HG02571 (cell line): Measurements from ENCODE around the gene CBR4.
"Not testable (repeated sequence)": the region's sequence is repeated elsewhere in the genome, so short reads cannot be mapped to it uniquely, and the experiment has no call there.

Experiments
- ATAC-seq: cut with Tn5 transposase; IDR thresholded peaks from one replicate; pipeline ENCODE4 v1.9.1; 2021; ENCODE audit warnings: mild to moderate bottlenecking, moderate library complexity; ENCODE audit not compliant: unreplicated experiment

Gene CBR4

GRCh38 chr4:169035871-169036620 lies 26.0 kb upstream of the CBR4 start:
- not testable (repeated sequence) for ATAC-seq

GRCh38 chr4:169033660-169034059 lies 23.6 kb upstream of the CBR4 start:
- no peak for ATAC-seq

GRCh38 chr4:169032883-169033645 lies 23.0 kb upstream of the CBR4 start:
- no peak for ATAC-seq

- no peak for ATAC-seq
Observed at GRCh38 chr4:169032194-169032593, 22.1 kb upstream of the CBR4 start.

- ATAC-seq: no peak
Observed at GRCh38 chr4:169031392-169031791, 21.3 kb upstream of the CBR4 start.

- no peak for ATAC-seq
Observed at GRCh38 chr4:169030562-169030982, 20.5 kb upstream of the CBR4 start.

- ATAC-seq: no peak
Observed at GRCh38 chr4:169029947-169030346, 19.9 kb upstream of the CBR4 start.

GRCh38 chr4:169027663-169028062 lies 17.6 kb upstream of the CBR4 start:
- no peak for ATAC-seq

GRCh38 chr4:169025184-169025583 lies 15.1 kb upstream of the CBR4 start:
- ATAC-seq: no peak

GRCh38 chr4:169024762-169025161 lies 14.7 kb upstream of the CBR4 start:
- ATAC-seq: peak; percentile 65

GRCh38 chr4:169018406-169018805 lies 8.4 kb upstream of the CBR4 start:
- ATAC-seq: no peak

GRCh38 chr4:169017971-169018370 lies 7.9 kb upstream of the CBR4 start:
- no peak for ATAC-seq

GRCh38 chr4:169015186-169015623 lies 5.2 kb upstream of the CBR4 start:
- no peak for ATAC-seq

GRCh38 chr4:169014586-169014985 lies 4.5 kb upstream of the CBR4 start:
- ATAC-seq: no peak

- no peak for ATAC-seq
Observed at GRCh38 chr4:169013396-169013795, 3.3 kb upstream of the CBR4 start.

GRCh38 chr4:169012049-169012448 lies 2.0 kb upstream of the CBR4 start:
- ATAC-seq: no peak

GRCh38 chr4:169009286-169010124 lies 550 bp downstream of the CBR4 start:
- peak; percentile 35 for ATAC-seq

- ATAC-seq: no peak
Observed at GRCh38 chr4:169005453-169006099, 4.5 kb downstream of the CBR4 start.

GRCh38 chr4:169000315-169000714 lies 9.7 kb downstream of the CBR4 start:
- no peak for ATAC-seq

- ATAC-seq: no peak
Observed at GRCh38 chr4:168999809-169000208, 10.2 kb downstream of the CBR4 start.

- no peak for ATAC-seq
Observed at GRCh38 chr4:168998596-168998995, 11.5 kb downstream of the CBR4 start.
